DMS53 (cell line): ENCODE results near the gene NR2F1-AS1.
"Not testable (repeated sequence)": the region's sequence is repeated elsewhere in the genome, so short reads cannot be mapped to it uniquely, and the experiment has no call there.

Experiments
- DNase-seq: peaks from one replicate; lab custom pipeline; 2025; lab: John Stamatoyannopoulos, UW

NR2F1-AS1 gene

GRCh38 chr5:93517828-93518227 lies 63.2 kb downstream of the NR2F1-AS1 start:
- no peak for DNase-seq

- DNase-seq: no peak
Measured at GRCh38 chr5:93513298-93513697, 67.7 kb downstream of the NR2F1-AS1 start.

GRCh38 chr5:93512799-93513198 lies 68.2 kb downstream of the NR2F1-AS1 start:
- DNase-seq: no peak

GRCh38 chr5:93511445-93511844 lies 69.6 kb downstream of the NR2F1-AS1 start:
- peak; percentile 8 for DNase-seq

- DNase-seq: no peak
Measured at GRCh38 chr5:93510626-93511380, 70.2 kb downstream of the NR2F1-AS1 start.

GRCh38 chr5:93505553-93505952 lies 75.5 kb downstream of the NR2F1-AS1 start:
- not testable (repeated sequence) for DNase-seq

GRCh38 chr5:93503598-93504067 lies 77.4 kb downstream of the NR2F1-AS1 start:
- DNase-seq: no peak

GRCh38 chr5:93497096-93497495 lies 83.9 kb downstream of the NR2F1-AS1 start:
- peak; percentile 46 for DNase-seq

- DNase-seq: no peak
Measured at GRCh38 chr5:93479982-93480509, 101.0 kb downstream of the NR2F1-AS1 start.

- DNase-seq: no peak
Measured at GRCh38 chr5:93477816-93478215, 103.2 kb downstream of the NR2F1-AS1 start.

- peak; percentile 51 for DNase-seq
Measured at GRCh38 chr5:93476251-93476742, 104.7 kb downstream of the NR2F1-AS1 start.

GRCh38 chr5:93462916-93463315 lies 118.1 kb downstream of the NR2F1-AS1 start:
- DNase-seq: no peak

- DNase-seq: no peak
Measured at GRCh38 chr5:93461756-93462155, 119.3 kb downstream of the NR2F1-AS1 start.

GRCh38 chr5:93460286-93460685 lies 120.7 kb downstream of the NR2F1-AS1 start:
- no peak for DNase-seq

- not testable (repeated sequence) for DNase-seq
Measured at GRCh38 chr5:93456796-93457195, 124.2 kb downstream of the NR2F1-AS1 start.

- no peak for DNase-seq
Measured at GRCh38 chr5:93454896-93455295, 126.1 kb downstream of the NR2F1-AS1 start.

- no peak for DNase-seq
Measured at GRCh38 chr5:93452255-93452654, 128.8 kb downstream of the NR2F1-AS1 start.

- DNase-seq: no peak
Measured at GRCh38 chr5:93438124-93438523, 142.9 kb downstream of the NR2F1-AS1 start.

GRCh38 chr5:93436083-93436482 lies 144.9 kb downstream of the NR2F1-AS1 start:
- peak; percentile 57 for DNase-seq

- DNase-seq: peak; percentile 9
Measured at GRCh38 chr5:93433422-93433821, 147.6 kb downstream of the NR2F1-AS1 start.

GRCh38 chr5:93431250-93431649 lies 149.8 kb downstream of the NR2F1-AS1 start:
- peak; percentile 4 for DNase-seq

- no peak for DNase-seq
Measured at GRCh38 chr5:93430673-93431199, 150.3 kb downstream of the NR2F1-AS1 start.

GRCh38 chr5:93430118-93430517 lies 150.9 kb downstream of the NR2F1-AS1 start:
- no peak for DNase-seq
